ENCODE measurements around the gene NTRK3.

NTRK3 gene

DNA sequence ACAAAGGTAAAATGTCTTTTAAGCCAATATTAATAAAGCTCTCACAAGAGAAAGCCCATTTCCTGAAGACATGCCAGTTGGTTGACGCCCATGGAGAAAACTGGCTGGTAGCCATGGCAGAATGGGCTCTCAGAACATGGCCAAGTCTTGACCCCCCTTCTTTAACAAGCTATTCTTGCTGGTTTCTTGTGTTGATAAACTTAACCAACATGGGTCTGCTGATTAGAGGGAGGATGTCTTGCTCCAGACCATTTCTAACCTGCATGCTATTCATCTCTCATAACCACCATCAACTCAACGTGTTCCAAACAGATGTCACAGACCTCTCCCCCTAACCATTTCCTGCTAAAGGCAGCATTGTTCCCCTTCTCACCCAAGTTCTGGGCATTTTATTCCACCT lies 25.7 kb downstream of the NTRK3 start:
- no peak for DNase-seq (ENCODE audit: low spot score)

DNA sequence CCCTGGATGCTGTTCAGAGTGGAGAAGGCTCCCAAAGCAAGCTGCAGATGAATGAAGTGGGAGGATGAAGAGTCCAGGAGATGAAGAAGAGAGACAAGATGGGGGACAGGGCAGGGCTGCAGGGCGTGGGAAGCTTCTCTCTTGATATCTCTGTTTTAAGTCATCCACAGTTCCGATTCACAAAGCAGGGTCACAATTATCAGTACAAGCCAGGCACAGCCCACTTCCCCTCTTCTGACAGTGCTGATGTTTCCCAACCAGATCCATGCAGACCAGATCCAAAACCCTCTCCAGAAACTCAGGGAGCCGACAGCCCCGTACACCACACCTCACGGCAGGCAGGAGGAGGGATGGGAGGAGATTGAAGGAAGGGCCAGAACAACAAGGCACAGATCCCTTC lies 31.1 kb downstream of the NTRK3 start:
- DNase-seq (ENCODE audit: low spot score) = no peak

DNA sequence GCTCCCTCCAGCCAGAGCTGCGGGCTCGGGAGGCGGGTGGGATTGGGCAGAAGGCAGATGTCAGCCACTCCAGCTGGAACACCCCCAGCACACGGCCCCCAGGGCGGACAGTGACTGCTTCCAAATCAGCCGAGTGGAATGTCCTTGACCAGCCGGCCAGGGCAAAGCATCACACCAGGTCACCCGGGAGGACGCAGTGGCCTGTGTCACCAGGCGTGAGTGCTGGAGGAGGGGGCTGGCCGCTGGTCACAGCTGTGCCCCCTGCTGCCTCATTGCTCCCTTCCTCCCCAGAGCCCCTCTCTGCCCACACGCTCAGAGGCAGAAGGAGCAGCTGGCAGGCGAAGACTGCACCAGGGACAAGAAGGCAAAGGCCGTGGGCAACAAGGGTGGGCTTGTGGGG lies 33.5 kb downstream of the NTRK3 start:
- no peak for DNase-seq (ENCODE audit: low spot score)

DNA sequence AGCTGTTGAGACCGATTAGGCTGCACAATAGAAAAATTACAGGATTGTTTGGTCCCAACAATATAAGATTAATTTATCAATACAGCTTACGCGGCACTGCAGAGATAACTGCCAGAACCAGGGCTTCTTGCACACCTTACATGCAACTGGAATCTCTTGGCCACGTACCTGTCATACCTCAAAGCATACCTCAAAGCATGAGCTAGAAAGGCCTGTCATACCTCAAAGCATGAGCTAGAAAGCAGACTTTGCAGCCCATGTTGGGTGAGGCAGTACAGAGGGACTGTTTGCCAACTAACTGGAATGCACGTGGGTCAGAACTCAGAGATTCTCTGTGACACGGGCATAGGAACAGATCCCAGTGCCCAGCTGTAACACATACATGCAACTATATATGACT lies 34.7 kb downstream of the NTRK3 start:
- no peak for DNase-seq (ENCODE audit: low spot score)

DNA sequence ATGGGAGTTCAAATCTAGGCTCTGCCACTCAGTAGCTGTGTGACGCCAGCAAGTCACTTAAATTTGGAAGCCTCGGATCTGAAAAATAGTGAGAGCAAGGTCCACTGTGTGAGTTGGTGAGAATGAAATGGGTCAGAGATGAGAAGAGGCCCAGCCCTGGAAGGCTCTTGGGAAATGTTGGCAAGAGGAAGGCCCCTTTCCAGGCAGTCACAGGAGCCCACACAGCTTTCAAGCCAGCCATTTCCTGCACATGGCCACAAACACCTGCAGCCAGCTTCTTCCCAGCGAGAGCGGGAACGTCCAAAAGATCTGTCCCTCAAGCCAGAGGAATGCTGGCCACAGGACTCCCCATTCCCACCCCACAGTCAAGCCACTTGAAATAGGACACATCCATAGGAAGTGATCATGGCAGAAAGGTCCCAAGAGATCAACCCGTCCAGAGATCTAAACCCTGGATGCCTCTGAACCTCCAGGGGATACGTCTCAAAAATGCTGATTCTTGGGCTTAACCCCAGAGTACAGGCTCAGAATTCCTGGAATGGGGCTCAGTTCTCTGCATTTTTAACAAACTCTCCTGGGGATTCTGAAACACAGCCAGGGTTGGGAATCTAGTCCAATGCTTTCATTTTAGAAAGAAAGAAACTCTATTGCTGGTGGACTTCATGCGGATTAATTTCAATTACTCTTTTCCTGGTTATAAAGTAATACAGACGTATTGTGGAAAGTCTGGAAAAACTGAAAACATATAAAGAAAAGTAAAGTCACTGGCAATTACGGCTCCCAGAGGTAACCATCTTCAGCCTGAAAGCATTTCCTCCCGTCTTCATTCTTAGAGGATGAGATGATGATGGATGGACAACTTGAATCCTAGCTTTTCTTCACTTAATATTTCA lies 35.9 kb downstream of the NTRK3 start:
- no peak for DNase-seq (ENCODE audit: low spot score)

DNA sequence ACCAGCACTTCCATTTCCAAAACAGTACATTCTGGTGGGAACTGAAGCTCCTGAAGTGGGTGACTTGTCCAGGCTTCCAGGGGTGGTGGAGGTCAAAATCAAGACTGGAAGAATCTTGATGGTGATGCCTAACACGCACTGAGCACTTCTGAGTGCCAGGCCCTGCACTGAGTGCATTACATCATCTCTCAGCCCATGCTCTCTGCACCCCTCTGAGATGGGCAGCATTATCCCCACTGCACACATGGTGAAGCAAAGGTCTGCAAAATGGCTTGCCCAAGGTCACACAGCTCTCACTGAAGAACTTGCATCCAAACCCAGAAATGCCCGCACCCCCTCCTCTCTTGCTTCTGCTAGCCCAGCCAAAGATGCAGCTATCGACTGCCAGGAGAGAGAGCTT lies 36.9 kb downstream of the NTRK3 start:
- no peak for DNase-seq (ENCODE audit: low spot score)

DNA sequence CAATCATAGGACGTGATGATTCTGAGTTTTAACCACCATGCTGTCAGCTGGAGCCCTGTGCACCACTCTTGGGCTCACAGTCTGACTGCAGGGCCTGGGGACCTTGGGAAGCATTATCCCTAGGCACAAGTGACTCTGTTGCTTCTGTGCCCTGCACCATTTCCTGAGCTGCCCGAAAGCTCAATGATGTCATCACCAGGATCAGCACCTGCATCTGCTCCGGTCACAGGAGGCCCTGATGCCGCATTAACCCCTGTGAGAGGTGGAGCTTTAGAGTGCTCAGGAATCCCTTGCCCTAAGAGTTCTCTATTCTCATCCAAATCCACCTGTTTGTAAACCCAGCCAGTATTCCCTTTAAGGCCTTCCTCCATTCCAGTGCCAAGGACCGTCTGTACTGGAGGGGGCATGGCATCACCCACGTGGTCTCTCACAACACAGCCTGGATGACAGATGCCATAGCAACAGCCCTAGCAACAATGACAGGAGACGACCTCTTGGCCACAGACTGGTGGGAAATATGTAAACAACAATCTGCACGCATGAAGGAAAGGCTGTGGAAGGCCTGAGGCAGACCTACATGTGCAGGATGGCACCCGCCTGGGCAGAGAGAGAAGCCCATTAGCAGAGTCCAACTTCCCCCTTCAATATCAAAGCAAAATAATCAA lies 37.9 kb downstream of the NTRK3 start:
- DNase-seq (ENCODE audit: low spot score) = no peak

DNA sequence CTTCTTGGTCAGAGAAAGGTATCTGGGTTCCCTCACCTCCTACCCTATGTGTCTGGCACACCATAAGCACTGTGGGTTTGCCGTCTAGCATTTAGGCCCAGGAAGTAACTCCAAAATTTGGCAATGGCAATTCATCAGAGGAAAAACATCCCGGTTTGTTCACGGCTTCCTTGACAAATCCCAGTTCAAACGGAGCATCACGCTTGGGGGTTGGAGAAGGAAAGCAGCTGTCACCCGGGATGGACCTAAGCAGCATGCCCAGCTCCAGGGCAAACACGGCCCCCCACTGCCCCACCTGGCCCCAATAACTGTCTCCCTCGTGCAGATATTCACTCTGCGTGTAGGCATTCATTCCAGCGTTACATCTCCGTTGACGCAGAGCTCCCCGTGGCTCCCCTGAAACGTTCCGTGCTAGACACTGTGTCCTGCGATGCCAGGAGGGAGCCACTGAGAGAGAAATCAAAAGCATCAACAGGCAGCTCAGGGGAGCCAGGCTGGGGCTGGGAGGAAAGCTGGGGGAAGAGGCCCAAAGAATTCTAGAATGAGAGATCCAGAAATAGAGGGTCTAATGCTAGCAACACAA lies 41.4 kb downstream of the NTRK3 start:
- DNase-seq (ENCODE audit: low spot score) = no peak

DNA sequence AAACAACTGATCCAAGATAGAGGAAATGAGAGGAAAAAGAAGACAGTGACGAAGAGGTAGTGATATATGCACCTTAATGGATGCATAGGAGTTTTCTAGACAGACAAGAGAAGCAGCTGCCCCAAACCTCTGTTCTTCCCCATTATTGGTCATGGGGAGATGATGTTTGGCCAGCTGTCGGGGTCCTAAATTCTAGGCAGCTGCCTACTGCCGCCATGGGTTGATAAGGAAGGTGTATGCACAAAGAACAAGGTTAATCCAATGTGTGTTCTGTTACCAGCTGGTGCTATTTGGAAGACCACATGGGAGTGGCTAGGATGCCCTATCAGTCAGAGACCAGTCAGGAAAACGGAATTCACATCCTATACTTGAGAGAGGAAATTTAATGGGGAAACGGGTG lies 47.4 kb downstream of the NTRK3 start:
- no peak for DNase-seq (ENCODE audit: low spot score)

DNA sequence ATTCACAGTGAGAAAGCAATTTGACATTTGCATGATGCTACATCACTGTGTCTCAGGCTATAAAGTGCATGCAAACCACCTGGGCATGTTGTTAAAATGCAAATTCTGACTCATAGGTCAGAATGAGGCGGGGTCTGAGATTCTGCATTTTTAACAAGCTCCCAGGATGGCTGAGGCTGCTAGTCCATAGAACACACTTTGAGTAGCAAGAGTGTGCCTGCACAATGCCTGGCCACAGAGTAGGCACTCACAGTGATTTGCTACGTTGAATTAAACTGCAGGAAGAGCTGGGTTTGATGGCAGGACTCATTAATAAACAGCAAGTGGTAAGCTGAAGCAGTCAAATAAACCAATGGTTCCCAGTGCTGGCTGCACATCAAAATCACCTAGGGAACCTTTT lies 48.1 kb downstream of the NTRK3 start:
- no peak for DNase-seq (ENCODE audit: low spot score)

DNA sequence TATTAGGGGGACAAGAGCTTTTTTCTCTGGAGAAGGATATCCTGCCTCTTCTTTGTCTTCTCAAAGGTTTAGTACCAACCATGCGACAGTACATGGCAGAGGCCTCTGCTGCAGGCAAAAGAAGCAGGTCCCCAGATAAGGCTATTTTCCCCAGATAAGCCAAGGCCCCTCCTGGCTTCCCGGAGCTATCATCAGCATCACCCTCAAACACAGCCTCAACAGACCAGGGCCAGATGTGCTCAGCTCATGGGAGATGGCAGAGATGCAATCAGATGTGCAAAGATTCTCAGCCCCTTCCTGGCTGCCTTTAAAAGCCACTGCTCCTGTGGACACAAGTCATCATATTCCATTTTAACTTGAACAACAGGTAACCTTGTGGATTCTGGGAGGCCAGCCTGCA lies 49.0 kb downstream of the NTRK3 start:
- no peak for DNase-seq (ENCODE audit: low spot score)

DNA sequence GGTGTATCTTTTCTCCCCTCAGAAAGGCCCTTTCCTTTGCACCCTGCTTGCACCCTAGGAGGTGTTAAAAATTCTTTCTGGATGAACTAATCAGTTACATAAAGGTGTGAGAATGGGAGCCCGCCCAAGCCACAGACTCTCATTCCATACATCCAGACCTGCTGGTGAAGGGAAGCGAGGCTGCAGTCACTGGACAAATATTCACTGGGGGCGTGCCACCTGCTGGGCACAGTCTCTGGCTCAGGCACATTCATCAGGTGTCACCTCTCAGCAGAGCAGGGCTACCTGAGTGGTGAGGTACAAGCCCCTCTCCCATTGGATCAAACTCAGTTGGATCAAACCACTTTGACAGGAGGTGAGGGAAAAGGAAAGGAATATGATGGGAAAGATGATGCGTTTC lies 52.0 kb downstream of the NTRK3 start:
- DNase-seq (ENCODE audit: low spot score) = no peak

DNA sequence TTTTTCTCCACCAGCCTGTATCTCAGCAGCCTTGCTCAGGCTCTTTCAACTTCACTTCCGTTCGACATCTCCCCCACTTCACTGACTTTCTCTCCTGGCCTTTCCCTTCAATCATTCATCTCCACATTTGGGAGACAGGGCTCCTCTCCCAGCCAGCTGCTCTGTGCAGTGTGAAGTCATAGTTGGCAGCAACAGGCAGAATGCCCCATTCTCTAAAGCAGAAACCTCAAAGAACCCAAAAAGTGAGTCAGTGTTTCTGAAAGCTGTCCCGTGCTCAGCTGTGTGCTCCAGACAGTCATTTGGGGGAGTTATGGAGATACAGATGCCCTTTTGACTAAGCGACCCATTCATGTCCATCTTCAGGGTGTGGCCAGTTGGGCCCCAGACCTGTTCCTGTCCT lies 54.3 kb downstream of the NTRK3 start:
- no peak for DNase-seq (ENCODE audit: low spot score)

DNA sequence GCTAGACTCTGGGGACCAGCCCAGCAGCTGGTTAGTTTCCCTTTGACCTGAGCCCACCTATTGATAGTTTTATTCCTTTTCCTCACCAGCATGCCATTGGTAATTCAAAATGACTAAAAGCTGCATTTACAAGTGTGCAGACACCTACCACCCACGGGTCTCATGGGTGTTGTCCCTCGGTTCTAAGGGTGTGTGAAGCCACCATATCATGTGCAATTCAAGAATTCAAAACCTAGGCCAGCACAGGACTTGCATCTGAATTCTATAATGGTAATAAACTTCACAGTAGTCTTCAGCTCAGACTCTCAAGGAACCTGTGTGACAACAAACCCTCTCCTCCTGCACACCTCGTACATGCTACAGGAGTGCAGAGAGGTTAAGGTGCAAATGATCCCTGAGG lies 55.3 kb downstream of the NTRK3 start:
- no peak for DNase-seq (ENCODE audit: low spot score)

DNA sequence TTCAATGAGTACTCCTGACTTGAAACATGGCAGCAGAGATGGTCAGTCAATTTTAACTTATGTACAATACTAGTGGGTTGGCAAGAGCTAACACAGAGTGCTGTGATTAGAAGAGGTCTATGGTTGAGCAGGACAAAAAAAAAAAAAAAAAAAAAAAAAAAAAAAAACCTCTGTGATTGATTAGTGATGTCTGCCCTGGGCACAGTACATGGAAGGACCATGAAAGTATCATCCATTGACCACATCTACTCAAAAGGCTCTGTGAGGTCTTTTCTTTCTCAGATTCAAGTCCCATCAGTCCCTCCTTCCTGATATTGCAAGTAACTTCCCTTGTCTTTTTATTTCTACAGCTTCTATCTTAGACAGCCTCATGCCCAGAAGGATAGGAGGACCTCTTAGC lies 59.6 kb downstream of the NTRK3 start:
- no peak for DNase-seq (ENCODE audit: low spot score)

DNA sequence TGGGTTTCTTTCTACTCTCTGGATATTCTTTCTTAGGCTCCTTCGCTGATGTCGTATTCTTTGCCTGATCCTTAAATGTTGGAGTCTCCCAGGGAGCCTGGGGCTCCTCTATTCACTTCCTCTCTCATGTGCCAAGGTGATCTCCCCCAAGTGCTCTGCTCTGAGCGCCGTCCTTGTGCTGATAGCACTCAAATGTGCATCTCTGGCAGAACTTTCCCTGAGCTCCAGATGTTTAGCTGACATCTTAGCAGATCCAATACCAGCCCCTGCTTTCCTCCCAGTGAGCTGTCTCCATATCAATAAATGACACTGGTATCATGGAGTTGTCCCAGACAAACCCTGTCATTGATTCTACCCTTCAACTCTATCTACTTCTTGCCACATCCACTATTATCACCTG lies 62.4 kb downstream of the NTRK3 start:
- no peak for DNase-seq (ENCODE audit: low spot score)

DNA sequence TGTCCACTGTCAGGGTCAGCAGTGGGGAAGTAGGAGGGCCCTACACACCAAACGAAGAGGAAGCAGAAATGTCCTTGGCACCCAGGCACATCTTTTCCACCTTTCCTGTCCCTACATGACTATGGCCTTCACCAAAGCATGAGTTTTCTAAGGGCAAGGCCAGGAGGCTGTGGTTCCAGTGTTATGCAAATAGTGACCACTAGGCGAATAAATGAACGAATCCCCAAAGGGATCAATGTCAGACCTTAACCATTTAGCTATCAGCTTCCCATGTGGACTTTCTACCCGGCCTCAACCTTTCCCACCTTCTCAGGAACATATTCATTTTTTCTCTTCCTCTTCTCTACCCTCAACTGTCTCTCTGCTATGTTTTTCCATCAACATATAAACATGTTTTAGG lies 63.1 kb downstream of the NTRK3 start:
- DNase-seq (ENCODE audit: low spot score) = no peak

DNA sequence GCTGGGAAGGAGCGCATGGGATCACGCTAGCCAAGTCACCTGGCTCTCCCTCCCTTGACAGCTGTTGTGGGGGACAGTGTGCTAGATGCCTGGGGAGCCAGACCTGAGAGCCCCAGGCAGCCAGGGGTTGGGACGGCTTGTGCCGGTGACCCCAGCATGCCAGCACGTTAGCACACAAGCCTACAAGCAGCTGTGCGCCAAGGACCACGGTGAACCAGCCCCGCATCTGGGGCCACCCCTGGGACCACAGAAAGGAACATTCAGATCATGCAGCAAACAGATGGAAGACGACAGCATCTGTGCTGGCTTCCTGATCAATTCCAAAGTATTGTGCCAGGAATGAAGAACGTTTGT lies 64.8 kb downstream of the NTRK3 start:
- DNase-seq (ENCODE audit: low spot score) = no peak

DNA sequence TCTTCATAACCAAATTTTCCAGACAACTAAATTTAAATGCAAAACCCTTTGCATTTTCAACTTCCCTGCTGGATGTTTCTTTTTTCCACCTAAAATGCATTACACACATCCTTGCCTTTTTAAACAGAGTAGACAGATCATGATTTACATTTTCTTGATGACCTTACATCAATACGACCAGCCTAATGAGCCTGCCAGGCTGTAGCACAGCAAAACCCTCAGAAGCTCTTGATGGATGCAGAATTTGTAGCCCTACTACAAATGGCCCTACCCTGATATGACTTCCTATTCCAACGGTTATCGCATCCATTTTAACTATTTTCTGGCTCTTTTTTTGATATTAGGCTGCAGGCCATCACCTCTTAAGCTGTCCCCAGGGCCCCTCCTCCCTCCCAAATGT lies 66.3 kb downstream of the NTRK3 start:
- DNase-seq (ENCODE audit: low spot score) = no peak

DNA sequence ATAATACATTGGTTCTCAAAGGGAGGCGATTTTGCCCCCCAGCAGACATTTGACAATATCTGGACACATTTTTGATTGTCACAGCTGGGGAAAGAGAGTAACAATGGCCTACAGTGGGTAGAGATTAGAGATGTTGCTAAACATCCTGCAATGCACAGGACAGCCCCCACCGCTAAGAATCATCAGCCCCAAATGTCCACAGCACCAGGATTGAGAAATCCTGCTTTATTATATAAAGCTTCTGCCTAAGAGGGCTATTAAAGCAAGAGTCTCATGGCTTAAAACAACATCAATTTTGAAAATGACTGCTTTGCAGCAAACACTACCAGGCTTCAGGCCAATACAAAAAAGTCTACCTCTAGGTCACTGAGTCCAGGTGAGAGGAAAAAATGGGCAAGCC lies 68.2 kb downstream of the NTRK3 start:
- no peak for DNase-seq (ENCODE audit: low spot score)

DNA sequence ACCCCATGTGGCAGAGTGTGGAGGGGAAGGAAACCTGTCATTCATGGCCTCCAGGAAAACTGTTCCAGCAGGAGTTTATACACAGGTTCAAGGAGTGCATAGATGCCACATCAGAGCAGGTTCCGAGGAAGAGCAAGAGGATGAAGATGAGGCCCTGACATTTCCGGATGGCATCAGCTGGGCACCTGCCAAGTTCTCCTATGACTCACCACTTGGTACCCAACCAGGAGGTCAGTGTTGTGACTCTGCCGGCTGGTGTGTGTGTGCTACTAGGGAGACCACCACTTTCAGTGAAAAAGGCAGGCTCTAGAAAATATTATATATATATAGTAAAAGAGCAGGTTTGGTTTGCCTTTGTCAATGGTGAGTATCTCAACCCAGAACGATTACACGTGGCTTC lies 69.3 kb downstream of the NTRK3 start:
- DNase-seq (ENCODE audit: low spot score) = no peak

DNA sequence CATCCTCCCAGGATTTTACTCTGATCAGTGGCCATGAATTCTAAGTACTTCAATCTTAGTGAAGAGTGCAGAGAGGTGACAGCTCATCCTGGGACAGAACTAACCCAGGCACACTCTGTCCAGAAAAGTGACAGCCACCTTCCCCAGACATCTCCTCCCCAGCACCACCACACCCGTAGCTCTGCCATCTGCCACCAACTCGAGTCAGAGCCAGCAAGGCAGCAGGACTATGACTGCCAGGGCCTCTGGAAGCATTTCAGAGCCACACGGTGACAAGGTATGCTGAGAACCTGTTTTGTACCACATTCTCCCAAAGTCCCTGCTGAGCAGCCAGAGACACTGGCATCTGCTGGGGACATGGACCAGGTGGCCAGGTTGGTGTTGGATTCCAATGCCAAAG lies 71.0 kb downstream of the NTRK3 start:
- DNase-seq (ENCODE audit: low spot score) = no peak

DNA sequence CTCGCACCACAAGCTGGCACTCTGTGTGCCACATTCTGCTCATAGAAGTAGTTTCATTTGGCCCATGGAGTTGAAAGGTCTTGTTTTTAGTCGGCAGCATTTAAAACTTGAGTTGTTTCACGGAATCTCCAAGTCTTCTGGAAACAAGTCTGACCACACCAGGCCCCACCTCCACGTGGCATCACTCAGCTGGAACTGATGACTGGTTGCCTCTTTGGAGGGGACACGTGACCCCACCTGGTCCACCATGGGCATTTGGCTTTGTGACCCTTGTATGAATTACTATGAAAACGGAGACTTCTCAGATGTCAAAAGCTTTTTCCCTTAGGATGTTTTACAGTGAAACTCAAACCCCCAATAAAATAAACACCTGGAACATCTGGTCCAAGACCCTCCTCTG lies 74.9 kb downstream of the NTRK3 start:
- DNase-seq (ENCODE audit: low spot score) = no peak

DNA sequence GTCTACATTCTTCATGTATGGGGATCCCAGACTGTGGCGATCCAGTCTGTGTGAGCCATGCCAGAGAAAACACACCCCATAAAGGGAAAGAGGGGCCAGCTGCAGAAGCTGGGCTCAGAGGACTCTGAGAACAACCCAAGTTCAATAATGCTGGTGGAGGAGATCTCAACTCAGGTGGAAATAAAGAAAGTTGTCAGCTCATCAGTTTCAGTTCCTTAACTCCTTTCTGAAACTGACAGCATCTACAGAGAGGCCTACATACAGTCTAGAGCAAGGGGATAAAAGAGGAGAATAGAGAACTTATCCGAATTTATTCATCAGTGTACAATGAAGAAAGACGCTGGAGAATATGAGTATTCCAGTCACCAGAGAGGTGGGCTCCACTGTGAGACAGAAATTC lies 77.0 kb downstream of the NTRK3 start:
- DNase-seq (ENCODE audit: low spot score) = no peak

All from hepatic stellate cell (primary cell).